Activated CD4-positive, CD25-positive, alpha-beta regulatory T cell treated with anti-CD3 and anti-CD28 coated beads, Interleukin-2, amount 50 U/mL, for 24 hours (primary cell): ENCODE measurements around the gene NCOA3.
"Not testable (repeated sequence)": the region's sequence is repeated elsewhere in the genome, so short reads cannot be mapped to it uniquely, and the experiment has no call there.

ENCODE experiments used
- ATAC-seq, 2 donors: fragments of 150-1000 bp; cut with Tn5 transposase; one replicate each; pipeline ENCODE4 v1.10.0; 2021; ENCODE audit warnings: mild to moderate bottlenecking in 1 of 2, moderate library complexity in 1 of 2

Gene NCOA3

GRCh38 chr20:47468290-47469050 is 33.2 kb upstream of the NCOA3 start:
- peak in 1 of 2 donors; percentile 24 for ATAC-seq

GRCh38 chr20:47475419-47476044 is 26.2 kb upstream of the NCOA3 start:
- no peak for ATAC-seq

GRCh38 chr20:47476452-47476851 is 25.2 kb upstream of the NCOA3 start:
- ATAC-seq = no peak

GRCh38 chr20:47479093-47479492 is 22.6 kb upstream of the NCOA3 start:
- ATAC-seq = no peak

GRCh38 chr20:47479506-47479905 is 22.2 kb upstream of the NCOA3 start:
- no peak for ATAC-seq

GRCh38 chr20:47480239-47480638 is 21.4 kb upstream of the NCOA3 start:
- no peak for ATAC-seq

GRCh38 chr20:47480705-47481104 is 21.0 kb upstream of the NCOA3 start:
- no peak for ATAC-seq

- no peak for ATAC-seq
Observed at GRCh38 chr20:47481330-47482216, 20.1 kb upstream of the NCOA3 start.

GRCh38 chr20:47482705-47483104 is 19.0 kb upstream of the NCOA3 start:
- no peak for ATAC-seq

- no peak for ATAC-seq
Observed at GRCh38 chr20:47484303-47484702, 17.4 kb upstream of the NCOA3 start.

GRCh38 chr20:47487175-47487917 is 14.3 kb upstream of the NCOA3 start:
- peak; percentile 84 to 86 for ATAC-seq

GRCh38 chr20:47489448-47489872 is 12.2 kb upstream of the NCOA3 start:
- ATAC-seq = no peak

GRCh38 chr20:47490795-47491194 is 10.9 kb upstream of the NCOA3 start:
- no peak for ATAC-seq

- no peak for ATAC-seq
Observed at GRCh38 chr20:47492284-47492683, 9.4 kb upstream of the NCOA3 start.

GRCh38 chr20:47493175-47493962 is 8.3 kb upstream of the NCOA3 start:
- ATAC-seq = peak; percentile 42 to 49

- ATAC-seq = no peak
Observed at GRCh38 chr20:47493963-47494293, 7.8 kb upstream of the NCOA3 start.

- ATAC-seq = not testable (repeated sequence)
Observed at GRCh38 chr20:47494606-47495005, 7.1 kb upstream of the NCOA3 start.

- ATAC-seq = no peak
Observed at GRCh38 chr20:47496118-47496517, 5.6 kb upstream of the NCOA3 start.

GRCh38 chr20:47498606-47499005 is 3.1 kb upstream of the NCOA3 start:
- ATAC-seq = no peak

- no peak for ATAC-seq
Observed at GRCh38 chr20:47499053-47499452, 2.6 kb upstream of the NCOA3 start.

- ATAC-seq = not testable (repeated sequence)
Observed at GRCh38 chr20:47500082-47500481, 1.6 kb upstream of the NCOA3 start.

GRCh38 chr20:47500554-47500953 is 1.1 kb upstream of the NCOA3 start:
- ATAC-seq = no peak
